GM13976 (cell line): ENCODE measurements around the gene KLHDC4.

Source experiments
- DNase-seq: peaks from one replicate; pipeline ENCODE4 v3.0.0; 2012; ENCODE audit warnings: low spot score
- in situ Hi-C: fragments of 300-500 bp; cut with MboI; formaldehyde crosslinking; loops from one replicate; pipeline ENCODE4 v1.12.0; 2022; ENCODE audit warnings: low sequenced_read_pairs, mixed read lengths, inconsistent platforms; ENCODE audit not compliant: unreplicated experiment
- TF ChIP-seq, protein P1 (sequence below): IDR thresholded peaks from 2 replicates; pipeline ENCODE4 v1.5.1; 2012; ENCODE audit warnings: borderline replicate concordance, mild to moderate bottlenecking; ENCODE audit not compliant: insufficient read depth; ENCODE audit errors: extremely low read depth, missing control alignments, control extremely low read depth

KLHDC4 gene

DNA sequence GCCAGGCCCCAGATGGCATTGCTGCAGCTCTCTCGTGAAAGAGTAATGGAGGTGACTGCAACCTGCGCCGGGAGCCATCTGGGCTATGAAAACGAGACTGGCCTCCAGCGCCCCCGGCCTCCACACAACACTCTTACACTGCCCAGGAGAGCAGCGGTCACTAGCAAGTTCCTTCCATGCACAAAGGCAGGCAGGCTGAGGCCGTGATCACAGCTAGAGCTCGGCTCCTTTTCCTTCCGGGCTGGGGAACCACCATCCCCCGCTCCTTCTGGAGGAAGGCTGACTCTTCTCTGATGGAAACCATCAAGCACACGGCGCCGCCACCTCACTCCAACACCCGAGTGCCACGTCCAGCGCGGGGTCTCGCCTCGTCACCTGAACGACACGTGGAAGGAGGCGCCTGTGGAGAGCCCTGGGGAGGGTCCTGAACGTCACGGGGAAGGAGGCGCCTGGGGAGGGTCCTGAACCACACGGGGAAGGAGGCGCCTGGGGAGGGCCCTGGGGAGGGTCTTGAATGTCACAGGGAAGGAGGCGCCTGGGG is 61.9 kb downstream of the KLHDC4 start:
- DNase-seq: no peak
- in situ Hi-C loops: no loop called here
- TF ChIP-seq, protein P1, sequence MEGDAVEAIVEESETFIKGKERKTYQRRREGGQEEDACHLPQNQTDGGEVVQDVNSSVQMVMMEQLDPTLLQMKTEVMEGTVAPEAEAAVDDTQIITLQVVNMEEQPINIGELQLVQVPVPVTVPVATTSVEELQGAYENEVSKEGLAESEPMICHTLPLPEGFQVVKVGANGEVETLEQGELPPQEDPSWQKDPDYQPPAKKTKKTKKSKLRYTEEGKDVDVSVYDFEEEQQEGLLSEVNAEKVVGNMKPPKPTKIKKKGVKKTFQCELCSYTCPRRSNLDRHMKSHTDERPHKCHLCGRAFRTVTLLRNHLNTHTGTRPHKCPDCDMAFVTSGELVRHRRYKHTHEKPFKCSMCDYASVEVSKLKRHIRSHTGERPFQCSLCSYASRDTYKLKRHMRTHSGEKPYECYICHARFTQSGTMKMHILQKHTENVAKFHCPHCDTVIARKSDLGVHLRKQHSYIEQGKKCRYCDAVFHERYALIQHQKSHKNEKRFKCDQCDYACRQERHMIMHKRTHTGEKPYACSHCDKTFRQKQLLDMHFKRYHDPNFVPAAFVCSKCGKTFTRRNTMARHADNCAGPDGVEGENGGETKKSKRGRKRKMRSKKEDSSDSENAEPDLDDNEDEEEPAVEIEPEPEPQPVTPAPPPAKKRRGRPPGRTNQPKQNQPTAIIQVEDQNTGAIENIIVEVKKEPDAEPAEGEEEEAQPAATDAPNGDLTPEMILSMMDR: no peak

DNA sequence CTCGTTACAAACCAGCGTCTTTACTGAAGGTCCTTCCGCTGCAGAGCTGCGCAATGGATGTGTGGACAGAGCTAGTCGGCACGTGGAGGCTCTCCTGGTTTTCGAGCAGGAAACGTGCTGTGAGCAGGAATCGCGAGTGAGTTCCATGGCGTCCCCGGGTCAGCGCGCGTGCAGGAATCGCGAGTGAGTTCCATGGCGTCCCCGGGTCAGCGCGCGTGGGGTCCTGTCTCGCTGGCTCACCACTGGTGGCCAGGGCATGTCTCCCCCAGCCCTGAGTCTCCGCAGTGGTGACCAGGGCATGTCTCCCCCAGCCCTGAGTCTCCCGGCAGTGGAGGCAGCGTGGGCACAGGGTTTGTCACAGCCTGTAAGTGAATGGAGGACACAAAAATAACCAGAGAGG is 62.7 kb downstream of the KLHDC4 start:
- no peak for DNase-seq
- in situ Hi-C loops: no loop called here

DNA sequence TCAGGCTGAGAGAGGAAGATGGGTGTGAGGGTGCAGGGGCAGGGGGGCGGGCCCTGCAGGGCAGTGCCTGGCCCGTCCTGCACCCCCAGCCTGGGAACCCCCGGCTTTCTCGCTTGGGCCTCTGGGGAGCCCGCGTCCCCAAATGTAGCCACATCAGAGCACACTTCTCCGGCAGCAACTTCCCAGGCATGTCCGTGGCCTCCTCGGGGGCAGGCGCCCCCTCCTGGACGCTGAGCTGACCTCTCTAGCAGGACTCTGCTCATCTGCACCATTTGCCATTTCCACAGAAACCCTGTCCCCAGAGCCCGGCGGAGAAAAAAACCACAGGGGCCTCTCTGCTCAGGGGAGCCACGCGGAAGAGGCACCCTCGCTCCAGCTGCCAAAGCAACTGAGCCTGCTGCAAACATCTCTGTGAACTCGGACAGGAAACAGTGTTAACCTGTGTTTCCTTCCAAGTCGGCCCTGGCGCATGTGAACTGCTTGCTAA is 63.4 kb downstream of the KLHDC4 start:
- in situ Hi-C loops: no loop called here
- peak; percentile 93 for DNase-seq
- TF ChIP-seq, protein P1: peak; percentile 59

More for the DNA sequence above, 62.7 kb downstream of the KLHDC4 start:
- TF ChIP-seq, protein P1: no peak

DNA sequence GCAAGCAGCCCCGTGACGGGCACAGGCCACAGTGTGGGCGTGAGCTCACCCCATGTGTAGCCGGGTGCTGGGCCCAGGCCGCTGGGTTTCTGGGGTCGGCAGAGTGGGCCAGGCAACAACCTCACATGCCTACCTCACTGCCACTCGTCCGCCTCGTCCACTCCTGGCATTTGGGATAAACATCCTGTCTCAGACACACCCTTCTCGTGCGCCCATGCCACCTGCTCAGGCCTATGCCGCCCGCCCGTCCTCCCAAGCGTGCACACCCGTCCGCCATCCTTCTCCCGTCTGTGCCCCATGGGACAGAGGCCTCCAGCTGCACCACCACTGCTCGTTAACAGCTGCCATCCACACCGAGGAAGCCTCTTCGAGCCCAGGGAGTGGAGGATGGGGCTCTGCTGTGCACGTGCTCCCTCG is 64.3 kb downstream of the KLHDC4 start:
- TF ChIP-seq, protein P1: no peak
- in situ Hi-C loops: no loop called here
- DNase-seq: no peak

DNA sequence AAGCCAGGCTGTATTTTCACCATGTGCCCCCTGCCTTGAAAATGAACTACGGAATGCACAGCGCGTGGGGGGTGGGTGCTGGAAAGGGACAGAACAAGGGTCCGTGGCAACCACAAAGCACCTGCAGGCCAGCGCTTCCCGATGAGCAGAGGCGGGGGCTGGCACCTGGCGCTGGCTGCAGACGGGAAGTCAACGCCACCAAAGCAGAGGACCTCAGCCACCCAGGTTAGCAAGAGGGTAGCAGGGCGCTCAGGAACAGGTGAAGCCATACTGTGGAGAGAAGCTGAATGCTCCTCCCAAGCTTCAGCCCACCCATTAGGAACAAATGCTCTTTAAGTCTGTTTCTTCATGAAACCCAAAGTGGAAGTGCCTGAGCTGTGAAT is 64.7 kb downstream of the KLHDC4 start:
- DNase-seq: no peak
- TF ChIP-seq, protein P1: no peak
- in situ Hi-C loops: no loop called here

DNA sequence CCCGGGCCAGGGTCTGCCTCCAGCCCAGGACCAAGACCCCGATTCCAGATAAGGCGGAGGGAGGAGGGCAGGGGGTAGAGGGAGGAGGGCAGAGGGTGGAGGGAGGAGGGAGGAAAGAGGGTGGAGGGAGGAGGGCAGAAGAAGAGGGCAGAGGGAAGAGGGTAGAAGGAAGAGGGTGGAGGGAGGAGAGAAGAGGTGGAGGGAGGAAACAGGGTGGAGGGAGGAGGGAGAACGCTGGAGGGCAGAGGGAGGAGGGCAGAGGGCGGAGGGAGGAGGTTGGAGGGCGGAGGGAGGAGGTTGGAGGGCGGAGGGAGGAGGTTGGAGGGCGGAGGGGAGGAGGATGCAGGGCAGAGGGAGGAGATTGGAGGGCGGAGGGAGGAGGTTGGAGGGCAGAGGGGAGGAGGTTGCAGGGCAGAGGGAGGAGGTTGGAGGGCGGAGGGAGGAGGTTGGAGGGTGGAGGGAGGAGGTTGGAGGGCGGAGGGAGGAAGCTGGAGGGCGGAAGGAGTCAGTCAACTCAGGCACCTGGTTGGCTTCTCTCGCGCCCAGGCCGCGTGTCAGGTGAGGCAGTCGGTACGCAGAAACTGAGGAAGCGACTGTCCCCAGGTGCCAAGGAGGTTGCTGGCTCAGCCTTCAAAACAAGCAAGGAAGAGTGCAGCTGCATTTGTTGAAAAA is 65.2 kb downstream of the KLHDC4 start:
- in situ Hi-C loops: no loop called here
- TF ChIP-seq, protein P1: no peak
- no peak for DNase-seq
